Measurements from ENCODE around the gene CORO1C.
A peak's percentile ranks its signal among the peaks of the same experiment; 100 is the strongest.
"Not testable (repeated sequence)": the region's sequence is repeated elsewhere in the genome, so short reads cannot be mapped to it uniquely, and the experiment has no call there.

CORO1C gene

GRCh38 chr12:108753976-108754375, 22.7 kb upstream of the CORO1C start:
- DNase-seq (ENCODE audit: low read depth in 2 of 2): no peak

GRCh38 chr12:108752387-108752786, 21.1 kb upstream of the CORO1C start:
- DNase-seq (ENCODE audit: low read depth in 2 of 2): peak in 1 of 2 experiments; percentile 34

- no peak for DNase-seq (ENCODE audit: low read depth in 2 of 2)
Observed at GRCh38 chr12:108751821-108752220, 20.5 kb upstream of the CORO1C start.

GRCh38 chr12:108751003-108751402, 19.7 kb upstream of the CORO1C start:
- not testable (repeated sequence) for DNase-seq (ENCODE audit: low read depth in 2 of 2)

GRCh38 chr12:108750526-108750925, 19.2 kb upstream of the CORO1C start:
- peak in 1 of 2 experiments; percentile 52 for DNase-seq (ENCODE audit: low read depth in 2 of 2)

GRCh38 chr12:108747563-108747962, 16.2 kb upstream of the CORO1C start:
- no peak for DNase-seq (ENCODE audit: low read depth in 2 of 2)

- no peak for DNase-seq (ENCODE audit: low read depth in 2 of 2)
Observed at GRCh38 chr12:108745641-108746040, 14.3 kb upstream of the CORO1C start.

- DNase-seq (ENCODE audit: low read depth in 2 of 2): no peak
Observed at GRCh38 chr12:108744021-108744897, 12.9 kb upstream of the CORO1C start.

- DNase-seq (ENCODE audit: low read depth in 2 of 2): no peak
Observed at GRCh38 chr12:108738170-108738569, 6.9 kb upstream of the CORO1C start.

- no peak for DNase-seq (ENCODE audit: low read depth in 2 of 2)
Observed at GRCh38 chr12:108735855-108736254, 4.5 kb upstream of the CORO1C start.

GRCh38 chr12:108734200-108734906, 3.0 kb upstream of the CORO1C start:
- peak; percentile 77 for DNase-seq (ENCODE audit: low read depth in 2 of 2)

- not testable (repeated sequence) for DNase-seq (ENCODE audit: low read depth in 2 of 2)
Observed at GRCh38 chr12:108733230-108733531, 1.9 kb upstream of the CORO1C start.

GRCh38 chr12:108732489-108733229, 1.3 kb upstream of the CORO1C start:
- DNase-seq (ENCODE audit: low read depth in 2 of 2): no peak

GRCh38 chr12:108731866-108732461, 646 bp upstream of the CORO1C start:
- peak; percentile 94 to 95 for DNase-seq (ENCODE audit: low read depth in 2 of 2)

- peak in 1 of 2 experiments; percentile 37 for DNase-seq (ENCODE audit: low read depth in 2 of 2)
Observed at GRCh38 chr12:108730365-108731104, 783 bp downstream of the CORO1C start.

GRCh38 chr12:108729612-108730364, 1.5 kb downstream of the CORO1C start:
- no peak for DNase-seq (ENCODE audit: low read depth in 2 of 2)

GRCh38 chr12:108728820-108729611, 2.3 kb downstream of the CORO1C start:
- DNase-seq (ENCODE audit: low read depth in 2 of 2): no peak

GRCh38 chr12:108727868-108728735, 3.2 kb downstream of the CORO1C start:
- DNase-seq (ENCODE audit: low read depth in 2 of 2): no peak

GRCh38 chr12:108727161-108727560, 4.2 kb downstream of the CORO1C start:
- DNase-seq (ENCODE audit: low read depth in 2 of 2): no peak

Measured in fibroblast of skin of left quadriceps (primary cell).